Testis (tissue), 3 donors: ENCODE data around the gene NMRAL1. TPM values are rescaled to one million over a fixed set of nuclear protein-coding genes. Genes with fewer than 3 reads are reported as not detected.

Experiments used
- DNase-seq: peaks from one replicate; pipeline ENCODE4 v3.0.0-alpha.2; 2019
- H3K27ac ChIP-seq, 2 donors: fragments of 200-600 bp; sonication (generic); one replicate each; pipeline ENCODE4 v1.5.1; 2019
- H3K27me3 ChIP-seq: fragments of 200-600 bp; sonication (generic); one replicate; pipeline ENCODE4 v1.5.1; 2019
- H3K36me3 ChIP-seq: fragments of 200-600 bp; sonication (generic); one replicate; pipeline ENCODE4 v1.5.1; 2017; ENCODE audit warnings: low read depth; ENCODE audit errors: missing control alignments
- H3K4me1 ChIP-seq: fragments of 200-600 bp; sonication (generic); one replicate; pipeline ENCODE4 v1.5.1; 2019
- H3K4me3 ChIP-seq, 2 donors: fragments of 200-600 bp; sonication (generic); one replicate each; pipeline ENCODE4 v1.5.1; 2017 to 2019
- H3K9me3 ChIP-seq: fragments of 200-600 bp; sonication (generic); one replicate; pipeline ENCODE4 v1.5.1; 2017
- POLR2A ChIP-seq: fragments of 450-650 bp; IDR thresholded peaks from one replicate; pipeline ENCODE4 v1.6.1; 2017; ENCODE audit warnings: antibody characterized with exemption, mild to moderate bottlenecking, moderate library complexity
- WGBS, 2 donors: methylation state at CpG; one replicate each; pipeline ENCODE4 v1.1.5; 2018; 5-methylcytosine and 5-hydroxymethylcytosine counted together
- intact Hi-C: fragments of 100-400 bp; cut with DNase I; formaldehyde crosslinking; loops from one replicate; pipeline ENCODE4 v1.15.1; 2023; ENCODE audit warnings: low total_unique reads
- polyA plus RNA-seq: library from polyadenylated mRNA; stranded (reverse); fragments of 350-450 nt; fragmentation: Illumina TruSeq; extraction: RNeasy Lipid Tissue Mini Kit (QIAGEN cat#74804); gene quantifications from one replicate; pipeline ENCODE4 v1.2.3, GENCODE V29; 2014; ENCODE audit warnings: low read depth, low replicate concordance; ENCODE audit not compliant: insufficient read depth
- total RNA-seq, 2 donors: library from RNA; depleted of rRNA; stranded (reverse); fragments of >200 nt; gene quantifications; one replicate each; pipeline ENCODE4 v1.2.3, GENCODE V29; 2016
- TF ChIP-seq, protein P1 (sequence below), 3 experiments: fragments of 450-650 bp in 2 of 3; fragments of 200-600 bp in 1 of 3; sonication (generic) in 1 of 3; IDR thresholded peaks; one replicate each; pipeline ENCODE4 v1.5.1; 2016 to 2019; ENCODE audit warnings: antibody characterized with exemption in 3 of 3, mild to moderate bottlenecking in 2 of 3, moderate library complexity in 1 of 3

Gene NMRAL1
- total and polyA plus RNA-seq, 3 donors from 2014 or later = 24.3 to 31.7 (median 27.7) TPM

- WGBS, 2 donors = 0% methylated on average over 1 to 55 of the region's 92 CpGs
- H3K27me3 ChIP-seq = no peaks in the 10 kb centered on the region
- intact Hi-C loops = no loop called here
Measured at GRCh38 chr16:4416200-4417032, 58.0 kb downstream of the NMRAL1 start, which contains the start of gene CORO7. Gene CORO7, minus strand, starts transcription at chr16:4416596. Its CDS starts 78 bp downstream, at chr16:4416518.

DNA sequence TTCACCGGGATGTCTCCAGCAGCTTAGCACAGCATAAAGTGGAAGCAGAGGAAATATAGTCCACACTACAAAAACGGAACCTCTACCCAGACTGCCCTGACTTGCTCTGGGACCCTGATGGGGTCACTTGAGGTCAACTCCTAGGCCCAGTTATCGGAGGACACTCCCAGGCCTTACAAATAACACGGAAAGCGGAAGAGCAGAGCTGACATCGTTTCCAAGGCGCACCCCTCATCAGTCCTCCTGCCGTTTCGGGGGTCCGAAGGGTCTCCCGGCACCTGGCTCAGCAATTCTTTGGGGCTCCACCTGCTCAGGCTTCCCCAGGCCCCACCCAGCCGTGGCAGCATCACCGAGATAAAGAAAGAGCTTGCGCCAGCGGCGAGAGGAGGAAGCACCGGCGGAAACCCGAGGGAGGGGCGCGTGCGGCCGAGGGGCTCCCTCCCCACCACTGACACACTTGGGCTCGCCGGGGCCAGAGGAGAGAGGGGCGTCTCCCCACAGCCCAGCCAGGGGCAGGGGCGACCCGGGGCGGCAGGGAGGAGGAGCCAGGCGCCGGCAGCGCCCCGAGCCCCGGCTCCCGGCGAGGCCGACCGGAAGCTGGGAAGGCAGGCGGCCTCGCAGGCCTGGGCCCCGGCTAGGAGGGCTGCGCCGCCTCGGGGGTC is 58.8 kb downstream of the NMRAL1 start:
- Histone ChIP-seq H3K36me3 (no peaks in the 10 kb centered on the region), H3K27me3 (no peaks in the 10 kb centered on the region), H3K4me3 (peak overlapping the region; percentile 83 to 95), H3K27ac (peak overlapping the region; percentile 56 to 86), H3K4me1 (peaks cover 40% of the 10 kb centered on the region), H3K9me3 (no peaks in the 10 kb centered on the region)
- peak; percentile 53 for DNase-seq
- WGBS, 2 donors = 0 to 1% methylated on average over 3 to 40 of the region's 44 CpGs
- intact Hi-C loops = no loop called here
- TF ChIP-seq POLR2A = no peak
- TF ChIP-seq, protein P1, sequence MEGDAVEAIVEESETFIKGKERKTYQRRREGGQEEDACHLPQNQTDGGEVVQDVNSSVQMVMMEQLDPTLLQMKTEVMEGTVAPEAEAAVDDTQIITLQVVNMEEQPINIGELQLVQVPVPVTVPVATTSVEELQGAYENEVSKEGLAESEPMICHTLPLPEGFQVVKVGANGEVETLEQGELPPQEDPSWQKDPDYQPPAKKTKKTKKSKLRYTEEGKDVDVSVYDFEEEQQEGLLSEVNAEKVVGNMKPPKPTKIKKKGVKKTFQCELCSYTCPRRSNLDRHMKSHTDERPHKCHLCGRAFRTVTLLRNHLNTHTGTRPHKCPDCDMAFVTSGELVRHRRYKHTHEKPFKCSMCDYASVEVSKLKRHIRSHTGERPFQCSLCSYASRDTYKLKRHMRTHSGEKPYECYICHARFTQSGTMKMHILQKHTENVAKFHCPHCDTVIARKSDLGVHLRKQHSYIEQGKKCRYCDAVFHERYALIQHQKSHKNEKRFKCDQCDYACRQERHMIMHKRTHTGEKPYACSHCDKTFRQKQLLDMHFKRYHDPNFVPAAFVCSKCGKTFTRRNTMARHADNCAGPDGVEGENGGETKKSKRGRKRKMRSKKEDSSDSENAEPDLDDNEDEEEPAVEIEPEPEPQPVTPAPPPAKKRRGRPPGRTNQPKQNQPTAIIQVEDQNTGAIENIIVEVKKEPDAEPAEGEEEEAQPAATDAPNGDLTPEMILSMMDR (IDR thresholded peaks at IDR 0.05) = no peak

More at GRCh38 chr16:4416200-4417032, 58.0 kb downstream of the NMRAL1 start, which contains the start of gene CORO7:
- Histone ChIP-seq H3K36me3 (no peaks in the 10 kb centered on the region), H3K9me3 (no peaks in the 10 kb centered on the region), H3K4me3 (peak within 1 kb of the TSS; percentile 83 to 95), H3K4me1 (peaks cover 33% of the 10 kb centered on the region), H3K27ac (peak within 1 kb of the TSS; percentile 56 to 86)
- peak; percentile 97 for DNase-seq
- TF ChIP-seq, protein P1 (IDR thresholded peaks at IDR 0.05) = peak in 1 of 3 experiments; percentile 48
- TF ChIP-seq POLR2A = no peak

- Histone ChIP-seq H3K27ac (no peak overlapping the region), H3K4me1 (peaks cover 38% of the 10 kb centered on the region), H3K36me3 (no peaks in the 10 kb centered on the region), H3K27me3 (no peaks in the 10 kb centered on the region), H3K9me3 (no peaks in the 10 kb centered on the region), H3K4me3 (no peak overlapping the region)
- TF ChIP-seq POLR2A = no peak
- TF ChIP-seq, protein P1 (IDR thresholded peaks at IDR 0.05) = no peak
- no peak for DNase-seq
- intact Hi-C loops = no loop called here
- WGBS, 2 donors = 87 to 93% methylated on average over 7 of the region's 7 CpGs
Measured at GRCh38 chr16:4414187-4414917, 60.1 kb downstream of the NMRAL1 start.

DNA sequence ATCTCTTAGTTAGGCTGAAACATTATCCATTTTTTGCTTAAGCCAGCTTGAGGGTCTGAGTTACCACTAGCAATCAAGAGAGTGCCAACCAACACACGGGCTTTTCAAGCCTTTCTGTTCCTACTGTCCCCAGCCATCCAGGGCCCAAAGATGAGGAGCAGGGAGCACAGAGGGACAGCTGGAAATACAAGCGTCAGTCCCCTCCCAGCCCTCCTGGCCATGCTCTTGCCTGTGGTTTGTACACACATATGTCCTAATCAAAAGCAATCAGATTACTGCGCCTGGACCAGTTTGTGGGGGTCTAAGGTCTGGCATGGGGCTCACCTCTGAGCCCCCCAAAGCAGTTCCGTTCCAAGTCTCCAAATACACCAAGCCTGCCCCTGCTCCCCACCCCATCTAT is 61.6 kb downstream of the NMRAL1 start:
- no peak for DNase-seq
- TF ChIP-seq, protein P1 (IDR thresholded peaks at IDR 0.05) = no peak
- TF ChIP-seq POLR2A = no peak

More for the DNA sequence above, 61.6 kb downstream of the NMRAL1 start:
- Histone ChIP-seq H3K27me3 (no peaks in the 10 kb centered on the region), H3K4me1 (peaks cover 44% of the 10 kb centered on the region), H3K27ac (no peak overlapping the region), H3K9me3 (no peaks in the 10 kb centered on the region), H3K36me3 (no peaks in the 10 kb centered on the region), H3K4me3 (no peak overlapping the region)
- intact Hi-C loops = no loop called here
- 93 to 96% methylated on average over 4 of the region's 4 CpGs for WGBS, 2 donors
